ENCODE results near the gene MRPS34.

MRPS34 gene

DNA sequence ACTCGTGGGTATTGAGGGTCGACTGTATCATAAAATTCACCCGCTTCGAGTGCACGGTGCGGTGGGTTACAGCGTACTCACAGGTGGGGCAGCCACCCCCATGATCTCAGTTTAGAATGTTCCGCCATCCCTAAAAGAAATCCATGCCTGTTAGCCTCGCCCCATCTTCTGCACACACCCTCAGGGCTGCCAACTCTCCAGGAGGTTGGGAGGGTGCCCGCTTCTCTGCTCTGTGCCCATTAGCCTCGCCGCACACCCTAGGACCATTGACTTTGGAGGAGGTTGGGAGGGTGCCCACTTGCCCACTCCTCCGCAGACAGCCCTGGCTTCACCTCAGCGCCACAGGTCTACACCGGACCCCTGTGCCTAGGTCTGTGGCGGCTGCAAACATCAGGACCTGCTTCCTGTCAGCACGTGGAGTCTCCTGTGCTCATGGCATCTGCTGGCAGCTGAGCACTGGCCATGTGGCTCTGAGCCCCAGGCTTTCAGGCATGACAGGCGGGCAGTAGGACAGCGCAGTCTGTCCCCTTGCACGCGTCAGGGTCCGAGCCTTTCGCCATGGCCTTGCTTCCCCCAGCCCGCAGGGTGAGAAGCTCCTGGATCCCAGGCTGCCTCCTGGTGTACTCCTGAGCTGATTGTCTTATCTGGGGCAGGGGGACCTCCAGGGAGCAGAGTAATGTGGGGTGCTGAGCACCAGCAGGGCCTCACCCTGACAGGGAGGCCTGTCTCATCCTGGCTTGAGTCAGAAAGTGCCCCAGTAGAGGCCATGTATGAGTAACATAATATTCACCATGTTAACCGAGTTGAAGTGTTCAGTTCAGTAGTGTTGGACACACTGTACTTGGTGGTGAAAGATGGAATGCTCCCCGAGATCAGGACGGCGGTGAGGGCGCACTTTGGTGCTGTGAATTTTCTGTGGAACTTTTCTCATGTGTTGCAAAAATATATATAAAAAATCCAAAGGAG, 23.5 kb downstream of the MRPS34 start:
- DNase-seq (ENCODE audit: low spot score), result peak; percentile 73

DNA sequence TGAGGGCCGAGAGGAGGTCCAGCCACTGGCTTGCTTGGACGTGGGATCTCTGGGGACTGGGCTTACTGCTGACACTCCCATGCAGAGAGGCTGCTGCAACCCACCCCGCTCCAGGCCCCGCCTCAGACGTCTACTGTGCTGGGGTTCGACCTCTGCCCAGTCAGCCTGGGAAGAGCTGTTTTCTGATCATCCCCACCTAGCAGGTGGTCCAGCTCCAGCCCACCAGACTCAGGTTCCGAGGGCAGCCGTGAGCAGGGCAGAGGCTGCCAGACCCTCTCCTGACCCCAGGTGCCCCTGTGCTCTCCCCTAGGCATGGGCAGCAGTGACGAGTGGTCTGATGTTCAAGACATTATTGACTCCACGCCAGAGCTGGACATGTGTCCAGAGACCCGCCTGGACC, 25.0 kb downstream of the MRPS34 start:
- no peak for DNase-seq (ENCODE audit: low spot score)

DNA sequence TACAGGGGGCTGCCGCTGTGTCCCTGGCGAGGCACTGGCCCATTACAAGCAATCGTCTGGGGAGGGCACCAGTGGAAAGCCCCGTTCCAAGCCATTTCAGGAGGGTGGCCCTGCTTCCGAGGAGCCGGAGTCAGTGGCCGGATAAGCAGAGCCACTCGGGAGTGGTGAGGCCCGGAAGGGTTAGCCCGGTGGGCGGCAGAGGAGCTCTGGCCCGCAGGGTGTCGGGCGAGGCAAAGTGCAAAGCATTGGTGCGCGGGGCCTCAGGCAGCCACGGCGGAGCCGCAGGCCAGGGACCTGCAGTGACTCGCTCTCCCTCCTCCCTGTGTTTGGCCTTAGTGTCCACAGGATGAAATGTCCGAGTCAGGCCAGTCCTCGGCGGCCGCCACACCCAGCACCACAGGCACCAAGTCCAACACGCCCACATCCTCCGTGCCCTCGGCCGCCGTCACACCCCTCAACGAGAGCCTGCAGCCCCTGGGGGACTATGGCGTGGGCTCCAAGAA, 26.2 kb downstream of the MRPS34 start:
- DNase-seq (ENCODE audit: low spot score), result peak; percentile 28

DNA sequence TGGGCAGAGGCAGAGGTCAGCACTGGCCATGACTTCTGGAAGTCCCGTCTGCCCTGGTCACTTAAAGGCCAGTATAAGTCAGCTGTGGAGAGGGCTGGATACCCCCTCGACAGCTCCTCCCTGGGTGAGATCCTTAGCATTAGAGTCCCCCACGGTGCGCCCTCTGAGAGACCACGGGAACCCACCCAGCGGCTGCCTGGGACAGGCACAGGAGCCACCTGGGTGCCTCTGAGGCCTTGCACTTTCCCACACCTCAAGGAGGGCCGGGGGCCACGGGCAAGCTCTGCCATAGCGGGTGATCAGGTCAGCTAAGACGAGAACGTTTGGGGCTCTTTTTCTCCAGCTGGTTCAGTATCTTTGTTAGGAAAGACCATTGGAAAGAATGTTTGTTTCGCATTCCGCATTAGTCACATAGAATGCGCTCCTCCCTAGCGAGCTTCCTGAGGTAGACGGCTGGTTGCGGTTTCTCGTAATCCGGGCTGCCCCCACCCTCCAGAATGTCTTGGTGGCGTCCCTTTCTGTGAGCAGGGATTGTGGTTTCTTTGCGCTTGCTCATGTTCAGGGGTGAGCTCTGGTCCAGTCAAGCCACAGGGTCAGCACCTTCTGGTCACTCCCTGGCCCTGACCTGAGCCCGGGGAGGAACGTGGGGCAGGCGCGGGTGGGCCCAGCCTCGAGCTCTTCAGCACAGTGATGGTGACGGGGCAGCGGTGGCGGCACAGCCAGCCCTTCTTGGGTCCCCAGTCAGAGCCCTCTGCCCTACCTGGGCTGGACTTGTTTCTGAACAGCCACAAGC, 26.8 kb downstream of the MRPS34 start:
- DNase-seq (ENCODE audit: low spot score), result peak; percentile 0

DNA sequence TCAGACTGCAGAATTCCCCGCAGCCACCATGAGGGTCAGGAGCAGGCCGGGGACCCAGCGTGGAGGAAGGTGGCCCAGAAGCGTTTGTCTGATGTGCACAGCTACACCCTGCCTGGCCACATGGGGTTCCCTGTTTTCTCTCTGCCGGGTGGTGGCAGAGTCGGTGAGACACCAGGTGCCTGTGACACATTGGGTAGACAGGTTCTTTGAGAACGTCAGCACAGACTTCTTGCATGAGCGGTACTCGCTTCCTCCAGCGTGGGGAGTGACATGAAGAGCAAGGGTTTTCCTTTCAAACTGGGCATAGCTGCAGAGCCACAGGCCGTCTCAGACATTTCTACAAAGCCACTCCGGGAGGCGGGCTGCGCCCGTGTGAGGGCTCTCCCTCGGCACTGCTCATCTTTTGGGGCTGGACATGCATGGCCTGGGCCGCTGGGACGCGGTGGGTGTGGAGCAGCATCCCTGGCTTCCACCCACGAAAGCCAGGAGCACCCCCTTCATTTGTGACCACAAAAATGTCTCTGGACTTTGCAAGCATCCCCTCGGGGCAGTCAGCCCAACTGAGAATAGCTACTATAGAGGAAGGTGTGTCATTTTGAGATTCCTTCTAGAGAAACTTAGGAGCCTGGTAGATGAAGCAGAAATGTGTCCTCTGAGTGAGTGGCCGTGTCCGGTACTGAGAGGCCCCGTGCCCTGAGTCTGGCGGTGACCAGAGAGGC, 27.6 kb downstream of the MRPS34 start:
- DNase-seq (ENCODE audit: low spot score), result peak; percentile 41

DNA sequence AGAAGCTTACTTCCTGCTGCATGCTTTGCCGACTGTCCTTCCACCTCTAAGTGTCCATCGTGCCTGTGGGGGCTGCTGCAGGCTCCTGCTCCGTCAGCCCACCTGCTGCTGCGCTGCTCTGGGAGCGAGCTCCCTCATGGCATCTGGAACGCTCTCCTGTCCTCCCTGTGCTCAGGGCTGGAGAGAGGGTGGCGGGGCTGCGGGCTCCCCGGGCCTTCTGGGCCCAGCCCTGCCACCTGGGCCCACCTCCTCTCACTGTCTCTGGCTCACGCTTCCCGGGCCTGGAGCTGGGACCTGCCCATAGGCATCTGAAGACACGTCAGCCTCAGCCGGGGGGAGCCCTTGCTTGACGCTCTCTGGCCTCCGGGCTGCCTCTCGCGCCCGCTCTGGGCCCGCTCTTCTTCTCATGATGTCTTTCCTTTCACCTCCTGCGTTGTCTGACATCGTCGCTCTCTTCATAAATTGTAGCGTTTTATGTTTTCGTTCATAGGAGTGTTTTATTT, 28.5 kb downstream of the MRPS34 start:
- peak; percentile 31 for DNase-seq (ENCODE audit: low spot score)

DNA sequence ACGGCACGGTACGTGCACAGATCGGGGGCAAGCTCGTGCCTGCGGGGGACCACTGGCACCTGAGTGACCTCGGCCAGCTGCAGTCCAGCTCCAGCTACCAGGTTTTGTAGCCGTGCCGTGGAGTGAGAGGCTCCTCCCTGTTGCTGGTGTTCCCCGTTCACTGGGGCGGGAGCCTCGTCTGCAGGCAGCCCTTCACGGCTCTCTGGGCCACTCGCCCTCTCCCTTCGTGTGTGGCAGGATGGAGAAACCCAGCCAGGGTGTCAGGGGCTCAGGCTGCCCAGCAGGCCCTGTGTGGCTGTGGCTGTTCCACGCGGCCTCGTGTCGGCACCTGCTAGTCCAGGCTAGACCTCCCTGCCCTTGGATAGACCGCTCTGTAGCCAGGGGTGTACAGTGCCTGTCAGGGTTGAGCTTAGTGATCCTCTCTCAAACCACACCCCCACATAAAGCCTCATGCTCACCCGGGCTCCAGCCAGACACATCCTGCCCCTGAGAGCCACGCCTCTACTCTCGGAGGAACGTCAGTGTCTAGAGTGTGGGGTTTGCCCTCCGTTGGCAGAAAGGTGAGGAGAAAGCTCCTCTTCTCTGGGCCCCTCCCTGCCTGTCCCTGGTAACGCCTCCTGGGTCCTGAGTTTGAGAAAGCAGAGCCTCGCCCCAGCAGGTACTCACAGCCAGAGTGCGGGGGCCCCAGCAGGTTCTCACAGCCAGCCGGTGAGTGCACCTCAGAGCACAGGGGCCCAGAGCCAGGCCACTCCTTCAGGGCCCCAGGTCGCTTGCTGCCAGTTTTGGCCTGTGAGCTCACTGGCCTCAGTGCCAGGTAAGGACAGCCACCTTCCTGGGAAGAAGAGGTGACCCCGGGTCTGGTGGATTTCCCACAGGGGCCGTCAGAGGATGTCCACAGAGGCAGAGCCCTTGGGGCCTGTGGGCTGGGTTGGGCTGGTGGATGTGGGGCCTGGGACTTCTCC, 29.3 kb downstream of the MRPS34 start:
- DNase-seq (ENCODE audit: low spot score), result peak; percentile 16

DNA sequence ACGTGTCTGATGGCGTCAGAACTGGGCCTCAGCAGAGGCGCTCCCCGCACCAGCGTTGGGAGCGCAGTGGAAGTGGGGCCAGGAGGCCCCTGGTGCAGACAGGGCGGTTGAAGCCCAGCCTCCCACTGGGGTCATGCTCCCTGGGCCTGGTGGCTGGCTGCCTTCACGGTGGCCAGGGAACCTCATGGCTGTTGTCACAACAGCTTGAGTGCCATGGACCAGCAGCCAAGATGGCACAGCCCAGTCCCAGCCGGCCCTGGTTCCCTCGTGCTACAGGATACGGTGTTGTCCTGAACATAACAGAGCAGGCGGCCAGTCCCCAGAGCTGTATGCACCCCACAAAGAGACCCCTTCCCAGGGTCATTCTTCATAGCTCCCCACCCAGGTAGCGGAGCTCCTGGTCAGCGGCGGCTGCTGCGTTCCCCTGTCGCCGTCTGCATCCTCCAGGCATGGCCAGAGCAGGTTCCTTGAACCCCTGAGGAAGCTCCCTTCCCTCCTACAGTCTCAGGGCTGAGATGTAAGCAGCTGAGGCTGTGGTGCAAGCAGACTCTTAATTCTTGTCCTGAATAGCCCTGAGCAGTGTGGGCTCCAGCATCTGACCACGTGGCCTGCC, 31.3 kb downstream of the MRPS34 start:
- peak; percentile 7 for DNase-seq (ENCODE audit: low spot score)

DNA sequence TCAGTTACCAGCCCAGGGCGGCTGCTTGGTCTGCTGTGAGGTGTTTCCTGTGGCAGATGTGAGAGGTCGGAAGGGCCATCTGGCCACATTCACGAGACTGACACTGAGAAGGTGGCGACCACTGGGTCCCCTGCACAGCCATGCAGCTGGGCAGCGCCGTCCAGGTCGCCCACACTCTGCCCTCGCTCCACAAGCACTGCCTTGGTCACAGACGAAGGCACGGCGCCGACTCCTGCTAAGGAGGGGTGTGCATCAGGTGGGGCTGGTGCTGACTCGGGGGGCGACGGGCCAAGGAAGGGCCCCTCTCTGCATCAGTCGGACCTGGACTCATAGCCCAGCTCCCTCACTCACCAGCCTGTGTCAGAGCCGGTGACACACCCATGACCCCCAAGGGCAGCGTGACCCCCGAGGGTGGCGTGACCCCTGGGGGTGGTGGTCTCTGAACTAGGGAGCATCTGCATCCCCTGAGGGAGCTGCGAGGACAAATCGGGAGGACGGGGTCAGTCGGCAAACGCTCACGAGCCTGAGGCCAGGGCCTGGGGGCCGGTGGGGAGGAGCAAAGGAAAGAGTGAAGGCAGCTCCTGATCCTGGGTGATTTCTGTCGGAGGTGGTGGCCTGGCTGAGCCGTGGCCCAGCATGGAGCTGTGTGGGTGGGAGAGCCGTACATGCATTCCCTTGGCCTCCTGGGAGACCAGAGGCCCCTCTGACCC, 32.0 kb downstream of the MRPS34 start:
- DNase-seq (ENCODE audit: low spot score), result no peak

DNA sequence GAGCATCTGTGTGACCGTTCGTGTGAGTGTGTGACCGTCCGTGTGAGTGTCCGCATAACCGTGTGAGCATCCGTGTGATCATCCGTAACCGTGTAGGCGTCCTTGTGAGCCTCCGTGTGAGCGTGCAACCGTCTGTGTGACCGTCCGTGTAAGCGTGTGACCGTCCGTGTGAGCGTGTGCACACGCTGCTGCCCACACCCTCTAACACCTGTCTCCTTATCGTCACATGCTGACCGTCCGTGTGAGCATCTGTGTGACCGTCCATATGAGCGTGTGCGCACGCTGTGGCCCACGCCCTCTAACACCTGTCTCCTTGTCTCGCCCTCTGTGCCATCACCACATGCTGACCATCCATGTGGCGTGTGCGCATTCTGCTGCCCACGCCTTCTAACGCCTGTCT, 32.7 kb downstream of the MRPS34 start:
- DNase-seq (ENCODE audit: low spot score), result no peak

DNA sequence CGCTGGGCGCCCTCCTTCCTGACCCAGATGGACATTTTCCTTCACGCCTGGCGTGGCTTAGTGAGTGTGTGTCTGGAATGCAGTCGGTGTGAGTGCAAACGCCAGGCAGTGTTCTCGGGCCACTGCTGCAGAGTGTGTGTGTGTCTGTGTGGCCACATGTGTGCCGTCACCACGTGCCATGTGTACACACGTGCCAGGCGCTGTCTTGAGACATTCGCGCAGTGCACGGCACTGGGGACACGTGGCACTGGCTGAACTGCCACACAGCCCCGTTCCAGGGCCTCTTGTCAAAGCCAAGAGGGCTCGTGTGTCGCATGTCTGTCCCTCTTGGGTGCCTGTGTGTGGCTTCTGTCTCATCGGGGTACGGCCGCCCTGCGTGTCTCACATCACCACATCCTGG, 38.1 kb downstream of the MRPS34 start:
- DNase-seq (ENCODE audit: low spot score), result no peak

DNA sequence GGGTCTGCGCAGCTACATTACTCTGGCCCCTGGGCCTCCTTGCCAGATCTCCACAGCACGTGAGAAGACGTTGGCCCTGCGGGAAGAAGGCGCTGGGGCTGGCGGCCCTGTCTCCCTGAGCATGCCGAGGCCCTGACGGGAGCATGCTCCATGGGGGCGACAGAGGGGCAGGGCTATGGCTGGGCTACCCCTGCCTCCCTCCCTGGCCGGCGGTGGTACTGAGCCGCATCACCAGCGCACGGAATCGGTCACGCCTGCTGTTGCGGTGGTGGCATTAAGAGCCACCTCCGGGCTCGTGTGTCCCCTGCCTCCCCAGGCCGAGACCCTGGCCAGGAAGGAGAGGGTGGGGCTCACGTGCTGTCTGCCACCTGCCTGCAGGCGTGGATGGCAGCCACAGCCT, 38.8 kb downstream of the MRPS34 start:
- no peak for DNase-seq (ENCODE audit: low spot score)

DNA sequence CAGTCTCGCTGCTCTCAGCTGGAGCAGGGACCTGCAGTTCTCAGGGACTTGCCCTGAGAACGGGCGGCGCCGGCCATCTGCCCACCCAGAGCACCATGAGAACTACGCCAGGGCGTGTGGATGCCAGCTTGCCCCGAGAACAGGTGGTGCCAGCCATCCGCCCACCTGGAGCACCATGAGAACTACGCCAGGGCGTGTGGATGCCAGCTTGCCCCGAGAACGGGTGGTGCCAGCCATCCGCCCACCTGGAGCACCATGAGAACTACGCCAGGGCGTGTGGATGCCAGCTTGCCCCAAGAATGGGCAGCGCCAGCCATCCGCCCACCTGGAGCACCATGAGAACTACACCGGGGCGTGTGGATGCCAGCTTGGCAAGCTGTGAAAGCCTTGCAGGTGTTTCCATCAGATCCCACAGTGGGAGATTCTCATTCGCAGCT, 40.4 kb downstream of the MRPS34 start:
- DNase-seq (ENCODE audit: low spot score), result peak; percentile 87

DNA sequence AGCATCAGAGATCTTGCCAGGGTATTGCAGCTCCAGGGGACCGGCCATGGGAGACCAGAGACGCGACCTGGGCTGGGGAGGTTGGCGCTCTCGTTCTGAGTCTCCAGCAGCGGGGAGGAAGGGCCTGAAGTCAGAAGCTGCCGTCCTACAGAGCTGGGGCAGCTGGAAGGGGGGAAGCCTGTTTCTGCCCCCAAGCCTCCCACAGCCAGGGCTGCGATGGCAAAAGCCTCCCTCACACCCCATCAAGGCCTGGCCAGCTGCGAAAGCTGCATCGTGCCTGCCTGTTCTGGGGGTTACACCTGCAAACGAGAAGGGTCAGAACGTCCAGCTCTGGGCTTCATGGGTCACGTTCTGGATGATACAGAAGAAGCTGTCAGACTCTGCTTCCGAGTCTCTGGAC, 40.9 kb downstream of the MRPS34 start:
- DNase-seq (ENCODE audit: low spot score), result no peak

DNA sequence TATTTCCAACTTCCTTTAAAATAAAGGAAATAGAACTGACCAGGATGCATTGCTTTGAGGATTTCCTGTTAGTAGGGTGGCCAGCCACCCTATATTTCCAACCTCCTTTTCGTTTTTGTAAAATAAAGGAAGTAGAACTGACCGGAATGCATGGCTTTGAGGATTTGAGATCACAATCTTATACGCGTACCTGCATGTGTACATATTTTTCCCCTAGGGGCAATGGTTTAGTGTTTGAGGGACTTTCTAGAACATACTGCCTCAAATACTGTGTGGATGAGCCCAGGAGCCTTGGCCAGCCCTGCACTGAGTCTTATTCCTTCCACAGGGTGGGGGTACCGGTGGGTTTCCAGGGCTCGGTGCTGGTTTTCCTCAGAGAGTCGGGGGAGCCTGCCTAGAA, 41.3 kb downstream of the MRPS34 start:
- no peak for DNase-seq (ENCODE audit: low spot score)

DNA sequence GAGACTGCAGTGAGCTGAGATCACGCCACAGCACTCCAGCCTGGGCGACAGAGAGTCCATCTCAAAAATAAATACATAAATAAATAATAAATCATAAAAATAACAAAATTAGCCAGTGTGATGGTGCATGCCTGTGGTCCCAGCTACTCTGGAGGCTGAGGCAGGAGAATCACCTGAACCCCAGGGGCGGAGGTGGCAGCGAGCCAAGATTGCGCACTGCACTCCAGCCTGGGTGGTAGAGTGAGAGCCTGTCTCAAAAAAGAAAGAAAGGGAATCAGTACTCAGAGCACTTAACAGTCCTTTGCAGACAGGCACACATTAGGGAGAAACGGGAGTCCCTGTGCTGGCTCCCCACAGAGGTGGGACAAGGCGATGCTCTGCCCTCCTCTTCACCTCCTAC, 41.9 kb downstream of the MRPS34 start:
- DNase-seq (ENCODE audit: low spot score), result no peak

DNA sequence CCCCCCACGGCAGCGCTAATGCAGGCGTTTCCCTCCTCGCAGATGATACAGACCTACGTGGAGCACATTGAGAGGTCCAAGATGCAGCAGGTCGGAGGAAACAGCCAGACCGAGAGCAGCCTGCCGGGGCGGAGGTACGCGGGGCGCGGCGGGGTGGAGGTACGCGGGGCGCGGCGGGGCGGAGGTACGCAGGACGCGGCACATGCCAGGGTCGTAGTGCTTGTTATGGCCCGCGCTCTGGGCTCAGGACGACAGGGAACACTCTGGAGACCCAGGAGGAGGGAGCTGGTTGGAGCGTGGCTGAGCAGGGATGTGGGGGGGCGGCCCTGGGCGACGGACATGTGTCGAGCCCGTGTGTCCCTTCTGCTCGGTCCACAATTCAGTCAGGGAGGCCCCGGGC, 43.5 kb downstream of the MRPS34 start:
- DNase-seq (ENCODE audit: low spot score), result no peak

DNA sequence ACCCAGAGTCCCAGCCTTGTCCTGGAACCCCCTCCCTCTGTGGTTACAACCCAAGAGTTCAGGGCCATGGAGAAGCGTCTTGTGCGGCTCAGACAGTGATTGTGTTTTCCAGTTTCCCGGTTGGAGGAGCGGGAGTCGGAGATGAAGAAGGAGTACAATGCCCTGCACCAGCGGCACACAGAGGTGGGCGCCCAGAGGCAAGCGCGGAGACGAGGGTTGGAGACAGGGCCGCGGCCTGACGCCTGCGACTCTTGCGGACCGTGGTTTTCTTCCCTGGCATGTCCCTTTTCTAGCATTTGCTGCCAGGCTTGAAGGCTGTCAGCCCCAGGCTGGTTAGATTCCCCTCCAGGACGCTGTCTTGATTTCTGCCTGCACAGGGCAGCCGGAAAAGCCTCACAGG, 43.9 kb downstream of the MRPS34 start:
- DNase-seq (ENCODE audit: low spot score), result no peak

Measured in cerebellar cortex (tissue), 1 donor.